Left ventricle myocardium inferior (tissue), 1 donor: ENCODE results near the gene APOL4. TPM values are rescaled to one million over a fixed set of nuclear protein-coding genes. Genes with fewer than 3 reads are reported as not detected.
A peak's percentile ranks its signal among the peaks of the same experiment; 100 is the strongest.

Source experiments
- DNase-seq: peaks from one replicate; pipeline ENCODE4 v3.0.0-alpha.2; 2020
- H3K27ac ChIP-seq: fragments of 200-600 bp; replicated peaks from 2 replicates; pipeline ENCODE4 v1.8.0; 2021
- H3K27me3 ChIP-seq: fragments of 200-600 bp; 2 replicates; pipeline ENCODE4 v1.8.0; 2021; ENCODE audit warnings: low read depth
- H3K36me3 ChIP-seq: fragments of 200-600 bp; 2 replicates; pipeline ENCODE4 v1.8.0; 2021
- H3K4me1 ChIP-seq: fragments of 200-600 bp; 2 replicates; pipeline ENCODE4 v1.8.0; 2021
- H3K4me3 ChIP-seq: fragments of 200-600 bp; 2 replicates; pipeline ENCODE4 v1.8.0; 2021; ENCODE audit warnings: mild to moderate bottlenecking, moderate library complexity
- H3K9me3 ChIP-seq: fragments of 200-600 bp; replicated peaks from 2 replicates; pipeline ENCODE4 v1.8.0; 2021
- intact Hi-C: fragments of 100-400 bp; cut with micrococcal nuclease; formaldehyde crosslinking; loops from one replicate; pipeline ENCODE4 v1.11.0; 2022
- total RNA-seq: library from RNA; stranded (reverse); fragmentation: NEBNext Ultra II Directional; extraction: Animal tissue kit (Norgen Biotek cat#: 25700); gene quantifications from one replicate; pipeline ENCODE4 v1.2.1, GENCODE V29; 2021
- TF ChIP-seq, protein P1 (sequence below): fragments of 200-600 bp; IDR thresholded peaks from 2 replicates; pipeline ENCODE4 v1.8.0; 2021; ENCODE audit warnings: antibody characterized with exemption, mild to moderate bottlenecking, borderline replicate concordance
- donor health status: DM: no; HTN: yes; CAD: no; lungs with severe emphysema.

Gene APOL4
- total RNA-seq, 1 donor from 2014 or later, result 4.7 TPM

- no peaks in the 10 kb centered on the region for H3K27me3 ChIP-seq
- peaks cover 14% of the 10 kb centered on the region for H3K4me1 ChIP-seq
- intact Hi-C loops, result no loop called here
- DNase-seq, result no peak
- TF ChIP-seq, protein P1, sequence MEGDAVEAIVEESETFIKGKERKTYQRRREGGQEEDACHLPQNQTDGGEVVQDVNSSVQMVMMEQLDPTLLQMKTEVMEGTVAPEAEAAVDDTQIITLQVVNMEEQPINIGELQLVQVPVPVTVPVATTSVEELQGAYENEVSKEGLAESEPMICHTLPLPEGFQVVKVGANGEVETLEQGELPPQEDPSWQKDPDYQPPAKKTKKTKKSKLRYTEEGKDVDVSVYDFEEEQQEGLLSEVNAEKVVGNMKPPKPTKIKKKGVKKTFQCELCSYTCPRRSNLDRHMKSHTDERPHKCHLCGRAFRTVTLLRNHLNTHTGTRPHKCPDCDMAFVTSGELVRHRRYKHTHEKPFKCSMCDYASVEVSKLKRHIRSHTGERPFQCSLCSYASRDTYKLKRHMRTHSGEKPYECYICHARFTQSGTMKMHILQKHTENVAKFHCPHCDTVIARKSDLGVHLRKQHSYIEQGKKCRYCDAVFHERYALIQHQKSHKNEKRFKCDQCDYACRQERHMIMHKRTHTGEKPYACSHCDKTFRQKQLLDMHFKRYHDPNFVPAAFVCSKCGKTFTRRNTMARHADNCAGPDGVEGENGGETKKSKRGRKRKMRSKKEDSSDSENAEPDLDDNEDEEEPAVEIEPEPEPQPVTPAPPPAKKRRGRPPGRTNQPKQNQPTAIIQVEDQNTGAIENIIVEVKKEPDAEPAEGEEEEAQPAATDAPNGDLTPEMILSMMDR, result no peak
- H3K27ac ChIP-seq, result no peak overlapping the region
- H3K36me3 ChIP-seq, result peaks cover 65% of the 10 kb centered on the region
- no peak overlapping the region for H3K4me3 ChIP-seq
- H3K9me3 ChIP-seq, result no peaks in the 10 kb centered on the region
Measured at GRCh38 chr22:36227806-36228205, 26.2 kb upstream of the APOL4 start.

DNA sequence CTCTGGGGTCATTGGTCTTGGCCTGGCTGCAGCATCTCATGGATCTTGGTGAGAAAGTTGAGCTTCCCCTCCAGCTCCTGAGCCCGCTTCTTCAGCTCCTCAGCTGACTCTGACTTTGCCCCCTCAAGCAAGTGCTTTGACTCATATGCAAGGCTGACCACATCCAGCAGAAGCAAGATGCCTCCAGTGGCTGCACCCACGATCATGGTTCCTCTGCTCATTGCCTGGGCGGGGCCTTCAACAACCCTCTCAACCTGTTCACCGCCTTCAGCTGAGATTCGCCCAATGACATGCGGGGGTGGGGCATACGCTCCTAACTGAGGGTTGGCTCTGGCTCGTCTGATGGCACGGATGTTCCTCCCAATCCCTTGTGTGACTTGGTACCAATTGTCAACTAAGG, 25.8 kb upstream of the APOL4 start:
- TF ChIP-seq, protein P1, result no peak
- no peak for DNase-seq
- Histone ChIP-seq H3K27ac (no peak overlapping the region), H3K9me3 (no peaks in the 10 kb centered on the region), H3K36me3 (peaks cover 61% of the 10 kb centered on the region), H3K4me3 (no peak overlapping the region), H3K27me3 (no peaks in the 10 kb centered on the region), H3K4me1 (peaks cover 14% of the 10 kb centered on the region)
- intact Hi-C loops, result no loop called here

DNA sequence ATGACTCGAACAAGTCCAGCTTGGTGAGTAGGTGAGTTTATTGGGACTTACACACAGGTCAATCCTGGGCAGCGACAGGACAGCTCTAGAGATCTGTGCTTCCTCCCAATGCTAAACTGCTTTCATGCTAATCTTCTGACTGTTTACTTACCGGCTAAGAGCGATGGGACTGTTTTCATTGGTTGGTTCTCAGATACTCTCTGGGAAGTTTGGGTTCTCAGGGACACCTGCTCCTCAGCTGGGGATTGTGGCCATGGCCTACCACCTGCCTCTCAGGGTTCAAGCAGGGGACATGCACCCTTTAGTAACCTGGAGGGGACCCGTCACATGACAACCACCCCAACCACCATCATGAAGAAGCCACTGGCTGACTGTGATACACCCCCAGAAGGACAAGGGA, 24.6 kb upstream of the APOL4 start:
- Histone ChIP-seq H3K36me3 (peaks cover 49% of the 10 kb centered on the region), H3K27me3 (no peaks in the 10 kb centered on the region), H3K27ac (no peak overlapping the region), H3K4me3 (no peak overlapping the region), H3K9me3 (no peaks in the 10 kb centered on the region), H3K4me1 (peaks cover 21% of the 10 kb centered on the region)
- TF ChIP-seq, protein P1, result no peak
- DNase-seq, result no peak
- intact Hi-C loops, result no loop called here

DNA sequence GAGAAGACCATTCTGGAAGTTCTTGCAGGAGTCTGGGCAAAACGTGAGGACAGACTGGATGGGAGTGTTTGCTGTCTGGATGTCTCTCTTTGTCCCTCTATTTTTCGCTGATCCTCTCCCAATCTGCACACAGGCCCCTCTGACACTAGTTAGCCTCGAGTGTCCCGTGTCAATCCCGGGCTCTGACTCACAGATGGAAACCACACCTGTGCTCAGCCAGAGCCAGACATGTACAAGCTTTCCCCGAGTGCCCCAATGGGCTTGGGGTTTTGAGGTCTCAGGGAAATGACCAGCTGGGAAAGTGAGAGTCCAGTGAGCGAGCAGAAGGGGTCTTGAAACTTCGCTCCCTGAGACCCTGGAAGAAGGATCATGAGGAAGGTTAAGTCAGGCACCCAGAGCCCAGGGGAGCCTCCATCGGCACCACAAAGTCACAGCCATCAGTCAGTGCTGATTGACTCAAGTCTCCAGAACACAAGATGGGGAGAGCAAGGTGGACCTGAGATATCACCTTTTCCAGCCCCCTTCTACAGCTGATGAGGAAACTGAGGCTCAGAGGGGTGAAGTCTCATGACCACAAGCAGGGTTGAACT, 23.8 kb upstream of the APOL4 start:
- TF ChIP-seq, protein P1, result no peak
- H3K36me3 ChIP-seq, result peaks cover 41% of the 10 kb centered on the region
- DNase-seq, result no peak
- no peak overlapping the region for H3K27ac ChIP-seq
- H3K4me1 ChIP-seq, result peaks cover 23% of the 10 kb centered on the region
- H3K27me3 ChIP-seq, result no peaks in the 10 kb centered on the region
- H3K9me3 ChIP-seq, result no peaks in the 10 kb centered on the region
- H3K4me3 ChIP-seq, result no peak overlapping the region
- intact Hi-C loops, result no loop called here

DNA sequence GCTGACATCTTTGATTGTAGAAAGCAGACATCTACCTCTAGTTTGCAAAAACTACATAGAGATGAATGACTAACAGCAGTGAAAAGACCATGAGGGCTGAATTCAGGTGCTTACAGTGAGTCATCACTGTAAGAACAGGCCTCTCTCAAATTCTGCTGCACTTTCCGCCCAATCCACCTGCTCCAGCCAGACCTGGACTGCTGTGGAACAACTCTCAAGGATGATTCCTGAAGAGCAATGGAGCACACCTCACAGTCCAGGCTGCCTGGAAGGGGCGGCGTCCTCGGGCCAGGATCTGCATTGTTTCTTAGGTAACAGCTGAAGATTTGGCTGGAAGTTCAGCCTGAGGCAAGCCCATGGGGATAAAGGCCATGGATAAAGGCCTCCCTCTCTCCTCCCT, 22.6 kb upstream of the APOL4 start:
- no peak for DNase-seq
- Histone ChIP-seq H3K36me3 (peaks cover 29% of the 10 kb centered on the region), H3K27me3 (no peaks in the 10 kb centered on the region), H3K27ac (peak overlapping the region; percentile 36), H3K4me1 (peaks cover 25% of the 10 kb centered on the region), H3K4me3 (no peak overlapping the region), H3K9me3 (no peaks in the 10 kb centered on the region)
- TF ChIP-seq, protein P1, result no peak
- intact Hi-C loops, result no loop called here
